HuH-7 (cell line): ENCODE measurements around the gene SRRM5.
"Not testable (repeated sequence)": the region's sequence is repeated elsewhere in the genome, so short reads cannot be mapped to it uniquely, and the experiment has no call there.

Source experiments
- DNase-seq: peaks from one replicate; pipeline ENCODE4 v3.0.0; 2011; ENCODE audit warnings: low spot score

SRRM5 gene

DNA sequence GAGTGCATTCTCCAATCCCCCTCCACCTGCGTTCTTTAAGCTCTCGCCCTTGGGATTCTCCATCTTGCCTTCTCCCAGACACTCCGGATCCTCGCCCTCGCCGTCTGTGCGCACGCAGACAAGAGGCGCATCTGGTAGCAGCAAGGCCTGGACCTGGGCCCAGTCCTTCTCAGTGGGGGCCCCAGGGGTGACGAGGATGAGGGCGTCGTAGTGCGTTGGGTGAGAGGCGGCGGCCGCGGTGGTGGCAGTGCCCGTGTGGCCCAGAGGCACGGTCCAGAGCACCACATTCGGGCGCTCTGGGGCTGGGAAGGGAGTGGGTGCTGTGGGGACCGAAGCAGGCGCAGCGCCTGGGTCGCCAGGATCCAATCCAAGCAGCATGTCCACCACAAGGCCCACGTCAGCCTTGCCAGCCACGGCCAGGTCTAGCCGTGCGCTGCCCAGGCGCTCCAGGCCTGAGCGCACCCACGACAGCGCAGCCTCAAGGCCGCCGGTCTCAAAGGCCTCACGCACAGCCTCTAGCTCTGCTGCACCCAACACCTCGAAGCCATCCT lies 19.0 kb upstream of the SRRM5 start:
- DNase-seq, result no peak

GRCh38 chr19:43594081-43594697 lies 17.7 kb upstream of the SRRM5 start:
- DNase-seq, result no peak

DNA sequence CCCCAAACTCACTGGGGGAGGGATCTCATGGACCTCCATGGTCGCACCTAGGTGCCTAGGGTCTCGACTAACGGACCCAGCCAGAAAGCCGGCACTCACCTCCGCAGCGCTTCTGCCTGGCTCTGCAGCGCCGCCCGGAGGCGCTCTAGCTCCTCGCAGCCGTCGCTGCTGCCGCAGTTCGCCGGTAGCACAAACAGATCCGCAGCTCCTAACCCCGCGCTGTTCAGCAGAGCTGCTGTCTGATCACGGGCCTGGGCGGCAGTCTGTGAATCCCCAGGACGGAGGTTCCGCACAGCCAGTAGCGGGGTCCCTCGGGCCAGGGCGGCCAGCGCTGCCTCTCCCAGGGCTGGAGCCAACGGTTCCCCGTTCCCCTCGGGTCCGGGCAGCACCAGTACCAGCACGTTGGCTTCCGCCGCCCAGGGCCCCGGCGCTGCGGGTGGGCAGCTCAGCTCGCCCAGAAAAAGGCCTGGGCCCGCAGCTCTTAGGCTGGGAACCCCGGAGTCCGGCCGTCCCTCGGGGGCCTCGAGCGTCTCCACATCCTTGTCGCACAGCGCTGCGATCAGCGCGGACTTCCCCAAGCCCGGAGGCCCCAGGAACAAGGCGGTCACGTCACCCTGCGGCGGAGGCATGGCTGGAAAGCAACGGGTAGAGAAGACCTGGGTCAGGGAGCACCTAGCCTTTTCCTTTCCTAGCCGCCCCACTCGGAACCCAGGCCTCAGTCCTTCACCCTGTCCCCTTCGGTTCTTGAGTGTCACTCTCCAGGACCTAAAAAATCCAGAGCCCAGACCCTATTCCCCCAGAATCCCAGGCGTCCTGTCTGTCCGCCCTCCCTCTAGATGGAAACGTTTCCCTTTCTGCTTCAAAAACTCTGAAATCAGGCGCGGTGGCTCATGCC lies 16.9 kb upstream of the SRRM5 start:
- peak; percentile 78 for DNase-seq

DNA sequence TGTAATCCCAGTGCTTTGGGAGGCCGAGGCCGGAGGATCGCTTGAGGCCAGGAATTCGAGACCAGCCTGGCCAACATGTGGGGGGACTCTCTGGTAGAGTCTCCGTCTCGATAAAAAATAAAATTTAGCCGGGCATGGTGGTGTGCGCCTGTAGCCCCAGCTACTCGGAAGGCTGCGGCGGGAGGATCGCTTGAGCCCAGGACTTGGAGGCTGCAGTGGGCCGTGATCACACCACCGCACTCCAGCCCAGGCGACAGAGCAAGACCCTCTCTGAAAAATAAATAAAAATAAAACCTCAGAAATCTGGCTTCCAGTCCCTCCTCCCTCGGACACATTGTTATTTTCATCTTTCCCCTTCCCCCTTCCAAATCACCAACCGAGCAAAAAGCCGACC lies 16.3 kb upstream of the SRRM5 start:
- DNase-seq, result no peak

DNA sequence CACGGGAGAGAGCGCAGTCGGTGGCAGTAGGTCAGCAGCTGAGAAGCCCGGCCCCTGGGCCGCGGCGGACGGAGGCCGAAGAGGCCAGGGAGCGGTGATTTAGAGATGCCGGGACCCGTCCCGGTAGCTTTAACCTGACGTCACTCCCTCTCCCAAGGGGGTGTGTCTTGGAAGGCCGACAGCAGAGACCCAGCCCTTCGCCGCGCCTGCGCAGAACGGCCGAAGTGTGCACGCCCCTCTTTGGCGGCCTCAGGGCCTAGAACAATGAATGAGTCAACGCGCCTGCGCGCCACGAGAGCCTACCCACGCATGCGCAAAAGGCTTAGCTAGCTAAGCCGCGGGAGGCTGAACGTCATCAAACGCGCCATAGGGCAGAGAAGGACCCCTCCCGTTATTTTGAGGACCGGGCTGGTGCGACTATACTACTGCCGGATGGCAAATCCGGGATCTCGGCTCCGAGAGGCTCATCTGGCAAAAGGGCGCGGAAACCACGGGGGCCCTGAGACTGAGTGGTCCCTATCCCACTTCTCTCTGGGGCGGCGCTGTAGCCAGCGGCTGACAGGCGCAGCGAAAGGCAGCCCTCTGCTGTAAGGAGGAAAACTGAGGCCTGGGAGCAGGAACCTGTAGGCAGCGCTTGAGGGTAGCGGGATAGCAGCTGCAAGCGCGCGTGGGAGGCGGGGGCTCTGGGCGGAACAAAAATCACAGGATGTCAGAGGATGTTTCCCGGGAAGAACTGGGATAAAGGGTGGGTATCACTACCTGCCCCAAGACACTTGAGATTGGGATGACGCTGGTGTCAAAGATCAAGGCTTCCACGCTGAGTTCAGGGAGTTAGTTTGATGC lies 15.7 kb upstream of the SRRM5 start, which contains the start of the genes IRGQ and ZNF576:
Gene IRGQ (minus strand): TSS at position 136 of the 843 bp plus-strand sequence. CDS start 796 bp downstream, outside the sequence.
Gene ZNF576 (plus strand): TSS at position 597 of the 843 bp plus-strand sequence. CDS start 514 bp downstream, outside the sequence.
- peak; percentile 98 for DNase-seq

DNA sequence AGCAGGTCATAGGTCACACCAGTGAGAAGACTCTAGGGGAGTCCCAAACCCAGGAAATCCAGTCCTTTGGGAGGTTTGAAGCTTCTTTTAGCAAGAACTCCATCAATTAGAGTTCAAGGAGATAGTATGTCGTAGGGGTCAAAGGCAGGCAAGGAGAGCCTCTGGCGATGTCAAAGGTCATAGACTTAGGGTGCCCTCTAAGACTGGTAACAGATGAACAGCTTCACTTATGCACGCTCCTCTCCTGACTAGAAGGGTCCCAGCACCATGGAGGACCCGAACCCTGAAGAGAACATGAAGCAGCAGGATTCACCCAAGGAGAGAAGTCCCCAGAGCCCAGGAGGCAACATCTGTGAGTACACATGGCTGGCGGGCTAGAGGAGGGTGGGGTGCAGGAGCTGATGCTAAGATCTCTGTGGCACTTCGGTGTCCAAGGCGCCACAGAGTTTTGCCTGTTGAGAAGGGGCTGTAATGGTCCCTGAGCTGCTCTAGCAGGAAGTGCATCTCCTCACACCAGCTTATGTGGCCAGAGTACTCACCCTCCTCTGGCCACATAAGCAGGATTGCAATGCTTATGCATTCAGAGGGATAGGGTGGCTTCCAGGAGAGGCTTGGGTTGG lies 14.9 kb upstream of the SRRM5 start:
- DNase-seq, result no peak

GRCh38 chr19:43597876-43598275 lies 14.0 kb upstream of the SRRM5 start:
- DNase-seq, result no peak

DNA sequence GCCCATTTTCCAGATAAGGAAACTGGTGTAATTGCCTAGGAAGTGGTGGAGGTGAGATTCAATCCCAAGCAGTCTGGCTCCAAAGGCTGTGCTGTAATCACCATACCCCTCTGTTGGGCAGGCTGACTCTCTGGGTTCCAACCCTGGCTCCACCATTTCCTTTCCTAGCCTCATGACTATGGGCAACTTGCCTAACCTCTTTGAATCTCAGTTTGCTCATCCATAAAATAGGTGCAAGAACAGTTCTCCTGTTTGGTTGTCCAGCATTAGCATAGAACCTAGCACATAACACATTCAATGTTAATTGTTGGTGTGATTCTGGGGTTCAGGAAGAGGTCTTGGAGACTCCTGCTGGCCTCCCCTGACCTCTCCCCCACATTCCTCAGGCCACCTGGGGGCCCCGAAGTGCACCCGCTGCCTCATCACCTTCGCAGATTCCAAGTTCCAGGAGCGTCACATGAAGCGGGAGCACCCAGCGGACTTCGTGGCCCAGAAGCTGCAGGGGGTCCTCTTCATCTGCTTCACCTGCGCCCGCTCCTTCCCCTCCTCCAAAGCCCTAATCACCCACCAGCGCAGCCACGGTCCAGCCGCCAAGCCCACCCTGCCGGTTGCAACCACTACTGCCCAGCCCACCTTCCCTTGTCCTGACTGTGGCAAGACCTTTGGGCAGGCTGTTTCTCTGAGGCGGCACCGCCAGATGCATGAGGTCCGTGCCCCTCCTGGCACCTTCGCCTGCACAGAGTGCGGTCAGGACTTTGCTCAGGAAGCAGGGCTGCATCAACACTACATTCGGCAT lies 13.2 kb upstream of the SRRM5 start:
- no peak for DNase-seq

DNA sequence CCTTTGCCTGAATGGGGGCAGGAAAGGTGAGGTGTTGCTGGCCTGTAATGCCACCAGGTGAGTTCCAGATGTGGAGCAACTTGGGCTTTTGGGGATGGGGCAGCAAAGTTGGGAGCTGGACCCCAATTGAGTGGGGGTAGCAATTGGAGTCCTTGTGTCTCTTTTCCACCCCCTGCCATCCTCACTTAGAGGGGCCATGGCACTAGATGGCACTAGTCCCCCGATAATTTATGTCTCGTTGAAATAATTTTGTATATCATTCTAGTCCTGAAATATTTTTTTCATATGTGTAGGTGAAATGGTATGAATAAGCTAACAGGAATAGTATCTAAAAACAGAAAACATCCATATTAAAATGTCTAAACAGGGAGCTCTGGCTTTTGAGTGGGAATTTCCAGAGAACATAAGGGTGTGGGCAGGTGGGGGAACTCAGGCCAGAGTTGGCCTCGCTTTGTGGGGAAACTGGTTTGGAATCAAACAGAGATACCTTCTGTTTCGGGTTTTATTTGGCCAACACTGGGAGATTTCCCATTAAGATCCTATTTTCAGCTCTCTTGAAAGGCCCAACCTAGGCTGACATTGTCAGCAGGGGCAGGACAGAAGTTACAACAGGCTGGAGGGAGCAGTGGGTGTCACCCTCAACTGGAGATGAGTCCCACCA lies 12.1 kb upstream of the SRRM5 start:
- DNase-seq, result no peak

GRCh38 chr19:43600326-43600725 lies 11.6 kb upstream of the SRRM5 start:
- not testable (repeated sequence) for DNase-seq

DNA sequence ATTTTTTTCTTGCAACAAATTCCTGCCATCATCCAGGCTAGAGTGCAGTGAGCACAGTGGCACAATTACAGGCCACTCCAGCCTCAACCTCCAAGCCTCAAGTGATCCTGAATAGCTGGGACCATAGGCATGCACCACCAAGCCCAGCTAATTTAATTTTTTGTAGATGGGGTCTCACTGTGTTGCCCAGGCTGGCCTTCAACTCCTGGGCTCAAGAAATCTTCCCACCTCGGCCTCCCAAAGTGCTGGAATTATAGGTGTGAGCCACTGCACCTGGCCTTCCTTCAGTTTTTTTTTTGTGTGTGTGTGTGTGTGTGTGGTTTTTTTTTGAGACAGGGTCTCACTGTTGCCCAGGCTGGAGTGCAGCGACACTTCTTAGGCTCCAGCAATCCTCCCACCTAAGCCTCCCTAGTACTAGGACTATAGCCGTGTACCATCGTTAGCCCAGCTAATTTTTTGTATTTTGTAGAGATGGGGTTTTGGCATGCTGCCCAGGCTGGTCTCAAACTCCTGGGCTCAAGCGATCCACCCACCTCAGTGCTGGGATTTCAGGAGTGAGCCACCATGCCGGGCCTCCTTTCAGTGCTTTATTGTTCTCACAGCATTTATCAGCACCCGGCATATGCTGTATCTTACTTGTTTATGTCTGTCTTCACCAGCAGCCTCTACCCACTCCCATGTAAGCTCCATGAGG lies 5.9 kb upstream of the SRRM5 start:
- DNase-seq, result no peak

GRCh38 chr19:43606569-43607229 lies 5.2 kb upstream of the SRRM5 start:
- DNase-seq, result no peak

- DNase-seq, result no peak
Observed at GRCh38 chr19:43607238-43608205, 4.4 kb upstream of the SRRM5 start.

- DNase-seq, result no peak
Observed at GRCh38 chr19:43609872-43610271, 2.0 kb upstream of the SRRM5 start.

GRCh38 chr19:43610493-43610892 lies 1.4 kb upstream of the SRRM5 start:
- DNase-seq, result no peak

GRCh38 chr19:43612374-43612773 lies 486 bp downstream of the SRRM5 start:
- no peak for DNase-seq

GRCh38 chr19:43616306-43616705 lies 4.4 kb downstream of the SRRM5 start:
- no peak for DNase-seq

DNA sequence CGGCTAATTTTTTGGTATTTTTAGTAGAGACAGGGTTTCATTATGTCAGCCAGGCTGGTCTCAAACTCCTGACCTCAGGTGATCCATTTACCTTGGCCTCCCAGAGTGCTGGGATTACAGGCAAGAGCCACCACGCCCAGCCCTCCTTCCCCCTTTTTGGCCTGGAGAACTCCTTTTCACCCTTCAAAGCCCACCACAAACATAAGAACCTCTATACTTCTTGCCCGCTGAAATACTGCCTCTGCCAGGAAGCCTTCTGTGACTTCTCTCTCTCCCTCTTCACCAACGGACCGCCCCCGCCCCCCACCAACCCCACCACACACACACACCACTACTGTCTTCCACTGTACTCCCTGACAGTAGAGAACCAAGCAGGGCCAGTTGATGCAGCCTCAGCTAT lies 5.1 kb downstream of the SRRM5 start:
- DNase-seq, result no peak
